HL-60 (cell line): ENCODE measurements around the gene EFNA3.
A peak's percentile ranks its signal among the peaks of the same experiment; 100 is the strongest.

Source experiments
- DNase-seq, 2 experiments: peaks; one replicate each; pipeline ENCODE4 v3.0.0-alpha.2; 2010 to 2020; ENCODE audit warnings: low read depth in 1 of 2, low spot score in 1 of 2
- H3K27ac ChIP-seq: fragments of 250-450 bp; sonication (Bioruptor Pico); replicated peaks from 2 replicates; pipeline ENCODE4 v1.5.1; 2020; ENCODE audit warnings: mild to moderate bottlenecking, moderate library complexity
- H3K27me3 ChIP-seq: fragments of 250-450 bp; sonication (Bioruptor Pico); 2 replicates; pipeline ENCODE4 v1.5.1; 2021; ENCODE audit warnings: mild to moderate bottlenecking, moderate library complexity; ENCODE audit not compliant: insufficient read depth, poor library complexity, severe bottlenecking
- H3K4me3 ChIP-seq: replicated peaks from 2 replicates; pipeline ENCODE4 v1.5.1; 2011; ENCODE audit warnings: mild to moderate bottlenecking, control low read depth, low read length; ENCODE audit not compliant: insufficient read depth
- GABPA ChIP-seq: IDR thresholded peaks from 2 replicates; pipeline ENCODE4 v1.6.1; 2012; ENCODE audit warnings: low read depth
- POLR2AphosphoS5 ChIP-seq: IDR thresholded peaks from 2 replicates; pipeline ENCODE4 v1.6.1; 2012; ENCODE audit warnings: low read depth
- SPI1 ChIP-seq: IDR thresholded peaks from 2 replicates; pipeline ENCODE4 v1.6.1; 2012; ENCODE audit warnings: low read depth, mild to moderate bottlenecking, borderline replicate concordance
- TF ChIP-seq, protein P1 (sequence below): IDR thresholded peaks from 2 replicates; pipeline ENCODE4 v1.6.1; 2012; ENCODE audit warnings: low read depth; ENCODE audit not compliant: insufficient replicate concordance
- TF ChIP-seq, protein P2 (sequence below): IDR thresholded peaks from one replicate; pipeline ENCODE4 v1.5.1; 2011; ENCODE audit warnings: low read length, control low read depth, inconsistent platforms; ENCODE audit not compliant: insufficient read depth

The EFNA3 gene

DNA sequence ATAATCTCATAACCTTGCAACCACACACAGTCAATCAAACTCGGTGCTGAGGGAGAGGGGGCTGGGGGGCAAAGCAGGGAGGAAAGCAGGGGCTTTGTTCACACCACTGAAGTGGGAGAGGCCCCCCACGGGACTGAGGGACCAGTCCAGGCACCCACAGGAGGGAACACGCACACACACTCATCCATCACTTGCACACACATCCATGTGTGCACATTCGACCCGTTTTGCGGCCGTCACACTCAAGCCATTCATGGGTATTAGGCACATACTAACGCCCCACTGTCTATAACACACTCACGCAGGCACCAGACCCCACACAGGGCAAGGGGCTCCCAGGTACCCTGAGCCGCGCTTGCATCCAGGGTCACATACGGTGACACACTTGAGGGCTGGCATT is 14.0 kb downstream of the EFNA3 start:
- H3K4me3 ChIP-seq: no peak overlapping the region
- no peak overlapping the region for H3K27ac ChIP-seq
- peaks cover 3% of the 10 kb centered on the region for H3K27me3 ChIP-seq
- TF ChIP-seq, protein P1, sequence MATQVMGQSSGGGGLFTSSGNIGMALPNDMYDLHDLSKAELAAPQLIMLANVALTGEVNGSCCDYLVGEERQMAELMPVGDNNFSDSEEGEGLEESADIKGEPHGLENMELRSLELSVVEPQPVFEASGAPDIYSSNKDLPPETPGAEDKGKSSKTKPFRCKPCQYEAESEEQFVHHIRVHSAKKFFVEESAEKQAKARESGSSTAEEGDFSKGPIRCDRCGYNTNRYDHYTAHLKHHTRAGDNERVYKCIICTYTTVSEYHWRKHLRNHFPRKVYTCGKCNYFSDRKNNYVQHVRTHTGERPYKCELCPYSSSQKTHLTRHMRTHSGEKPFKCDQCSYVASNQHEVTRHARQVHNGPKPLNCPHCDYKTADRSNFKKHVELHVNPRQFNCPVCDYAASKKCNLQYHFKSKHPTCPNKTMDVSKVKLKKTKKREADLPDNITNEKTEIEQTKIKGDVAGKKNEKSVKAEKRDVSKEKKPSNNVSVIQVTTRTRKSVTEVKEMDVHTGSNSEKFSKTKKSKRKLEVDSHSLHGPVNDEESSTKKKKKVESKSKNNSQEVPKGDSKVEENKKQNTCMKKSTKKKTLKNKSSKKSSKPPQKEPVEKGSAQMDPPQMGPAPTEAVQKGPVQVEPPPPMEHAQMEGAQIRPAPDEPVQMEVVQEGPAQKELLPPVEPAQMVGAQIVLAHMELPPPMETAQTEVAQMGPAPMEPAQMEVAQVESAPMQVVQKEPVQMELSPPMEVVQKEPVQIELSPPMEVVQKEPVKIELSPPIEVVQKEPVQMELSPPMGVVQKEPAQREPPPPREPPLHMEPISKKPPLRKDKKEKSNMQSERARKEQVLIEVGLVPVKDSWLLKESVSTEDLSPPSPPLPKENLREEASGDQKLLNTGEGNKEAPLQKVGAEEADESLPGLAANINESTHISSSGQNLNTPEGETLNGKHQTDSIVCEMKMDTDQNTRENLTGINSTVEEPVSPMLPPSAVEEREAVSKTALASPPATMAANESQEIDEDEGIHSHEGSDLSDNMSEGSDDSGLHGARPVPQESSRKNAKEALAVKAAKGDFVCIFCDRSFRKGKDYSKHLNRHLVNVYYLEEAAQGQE: no peak
- TF ChIP-seq, protein P2, sequence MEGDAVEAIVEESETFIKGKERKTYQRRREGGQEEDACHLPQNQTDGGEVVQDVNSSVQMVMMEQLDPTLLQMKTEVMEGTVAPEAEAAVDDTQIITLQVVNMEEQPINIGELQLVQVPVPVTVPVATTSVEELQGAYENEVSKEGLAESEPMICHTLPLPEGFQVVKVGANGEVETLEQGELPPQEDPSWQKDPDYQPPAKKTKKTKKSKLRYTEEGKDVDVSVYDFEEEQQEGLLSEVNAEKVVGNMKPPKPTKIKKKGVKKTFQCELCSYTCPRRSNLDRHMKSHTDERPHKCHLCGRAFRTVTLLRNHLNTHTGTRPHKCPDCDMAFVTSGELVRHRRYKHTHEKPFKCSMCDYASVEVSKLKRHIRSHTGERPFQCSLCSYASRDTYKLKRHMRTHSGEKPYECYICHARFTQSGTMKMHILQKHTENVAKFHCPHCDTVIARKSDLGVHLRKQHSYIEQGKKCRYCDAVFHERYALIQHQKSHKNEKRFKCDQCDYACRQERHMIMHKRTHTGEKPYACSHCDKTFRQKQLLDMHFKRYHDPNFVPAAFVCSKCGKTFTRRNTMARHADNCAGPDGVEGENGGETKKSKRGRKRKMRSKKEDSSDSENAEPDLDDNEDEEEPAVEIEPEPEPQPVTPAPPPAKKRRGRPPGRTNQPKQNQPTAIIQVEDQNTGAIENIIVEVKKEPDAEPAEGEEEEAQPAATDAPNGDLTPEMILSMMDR: no peak
- TF ChIP-seq SPI1 (no peak), POLR2AphosphoS5 (no peak), GABPA (no peak)
- no peak for DNase-seq

DNA sequence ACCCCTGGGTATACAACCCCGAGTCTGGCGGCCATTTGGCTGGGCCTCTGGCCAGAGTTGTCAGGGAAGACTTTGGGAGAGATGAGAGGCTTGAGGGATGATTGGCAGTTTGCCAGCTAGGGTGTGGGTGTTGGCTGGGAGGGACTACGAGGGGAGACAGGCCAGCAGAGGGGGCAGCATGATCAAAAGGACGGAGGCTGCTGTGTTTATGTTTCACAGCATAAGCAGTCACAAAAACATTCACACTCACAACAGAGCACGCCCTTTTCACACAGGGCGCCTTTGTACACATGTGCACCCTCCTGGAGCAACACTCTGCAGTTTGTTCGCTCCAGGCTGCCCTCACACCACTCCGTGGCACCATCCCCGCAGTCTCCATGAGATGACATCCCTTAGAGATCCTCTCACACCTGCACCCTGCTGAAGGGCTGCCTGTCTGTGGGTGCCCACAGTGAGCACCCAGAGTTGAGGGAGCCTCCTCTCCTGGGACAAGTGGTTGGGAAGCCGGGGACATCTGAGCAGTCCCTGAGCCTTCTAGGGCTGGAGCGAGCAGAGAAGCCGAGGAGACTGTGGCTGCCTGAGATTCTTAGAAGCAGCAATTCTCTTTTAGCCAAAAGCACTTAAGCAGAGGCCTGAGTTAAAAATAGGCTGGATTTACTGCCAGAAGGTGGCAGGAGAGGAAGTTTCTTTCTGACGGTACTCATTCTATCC is 15.4 kb downstream of the EFNA3 start:
- Histone ChIP-seq H3K27me3 (peaks cover 3% of the 10 kb centered on the region), H3K27ac (no peak overlapping the region), H3K4me3 (no peak overlapping the region)
- peak in 1 of 2 experiments; percentile 26 for DNase-seq
- TF ChIP-seq GABPA: no peak
- TF ChIP-seq, protein P2: peak; percentile 18

DNA sequence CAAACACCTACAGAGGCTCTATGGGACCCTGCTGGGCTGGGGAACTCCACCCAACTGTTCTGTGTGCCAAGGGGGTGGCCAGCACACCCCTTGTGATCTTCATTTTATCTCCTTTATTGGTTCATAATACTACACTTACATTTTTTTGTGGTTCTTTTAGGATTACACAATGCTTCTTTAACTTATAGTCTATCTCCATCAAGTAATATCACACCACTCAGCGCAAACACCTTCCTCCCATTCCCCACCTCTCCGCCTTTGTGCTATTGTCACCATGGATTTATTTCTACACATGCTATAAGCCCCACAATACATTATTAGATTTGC is 15.9 kb downstream of the EFNA3 start:
- no peak overlapping the region for H3K27ac ChIP-seq
- no peak for DNase-seq
- TF ChIP-seq, protein P2: no peak
- no peak for TF ChIP-seq SPI1
- no peak for TF ChIP-seq POLR2AphosphoS5
- TF ChIP-seq, protein P1: no peak
- TF ChIP-seq GABPA: no peak

DNA sequence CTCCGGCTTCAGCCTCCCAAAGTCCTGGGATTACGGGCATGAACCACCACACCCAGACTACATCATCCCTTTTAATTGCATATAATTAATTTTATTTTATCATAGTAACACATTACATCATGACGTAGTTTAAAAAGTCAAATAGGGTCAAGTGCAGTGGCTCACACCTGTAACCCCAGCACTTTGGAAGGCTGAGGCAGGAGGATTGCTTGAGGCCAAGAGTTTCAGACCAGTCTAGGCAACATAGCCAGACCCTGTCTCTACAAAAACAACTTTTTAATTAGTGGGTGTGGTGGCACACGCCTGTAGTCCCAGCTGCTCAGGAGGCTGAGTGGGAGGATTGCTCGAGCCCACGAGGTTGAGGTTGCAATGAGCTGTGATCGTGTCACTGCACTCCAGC is 20.7 kb downstream of the EFNA3 start:
- TF ChIP-seq GABPA (no peak), SPI1 (no peak), POLR2AphosphoS5 (no peak)
- TF ChIP-seq, protein P1: no peak
- TF ChIP-seq, protein P2: no peak
- DNase-seq: no peak
- no peak overlapping the region for H3K4me3 ChIP-seq
- H3K27me3 ChIP-seq: peaks cover 3% of the 10 kb centered on the region
- H3K27ac ChIP-seq: no peak overlapping the region

More for the DNA sequence above, 15.9 kb downstream of the EFNA3 start:
- H3K27me3 ChIP-seq: peaks cover 3% of the 10 kb centered on the region
- H3K4me3 ChIP-seq: no peak overlapping the region
